ENCODE data around the gene CCDC74A.
"Not testable (repeated sequence)": the region's sequence is repeated elsewhere in the genome, so short reads cannot be mapped to it uniquely, and the experiment has no call there.

CCDC74A gene

DNA sequence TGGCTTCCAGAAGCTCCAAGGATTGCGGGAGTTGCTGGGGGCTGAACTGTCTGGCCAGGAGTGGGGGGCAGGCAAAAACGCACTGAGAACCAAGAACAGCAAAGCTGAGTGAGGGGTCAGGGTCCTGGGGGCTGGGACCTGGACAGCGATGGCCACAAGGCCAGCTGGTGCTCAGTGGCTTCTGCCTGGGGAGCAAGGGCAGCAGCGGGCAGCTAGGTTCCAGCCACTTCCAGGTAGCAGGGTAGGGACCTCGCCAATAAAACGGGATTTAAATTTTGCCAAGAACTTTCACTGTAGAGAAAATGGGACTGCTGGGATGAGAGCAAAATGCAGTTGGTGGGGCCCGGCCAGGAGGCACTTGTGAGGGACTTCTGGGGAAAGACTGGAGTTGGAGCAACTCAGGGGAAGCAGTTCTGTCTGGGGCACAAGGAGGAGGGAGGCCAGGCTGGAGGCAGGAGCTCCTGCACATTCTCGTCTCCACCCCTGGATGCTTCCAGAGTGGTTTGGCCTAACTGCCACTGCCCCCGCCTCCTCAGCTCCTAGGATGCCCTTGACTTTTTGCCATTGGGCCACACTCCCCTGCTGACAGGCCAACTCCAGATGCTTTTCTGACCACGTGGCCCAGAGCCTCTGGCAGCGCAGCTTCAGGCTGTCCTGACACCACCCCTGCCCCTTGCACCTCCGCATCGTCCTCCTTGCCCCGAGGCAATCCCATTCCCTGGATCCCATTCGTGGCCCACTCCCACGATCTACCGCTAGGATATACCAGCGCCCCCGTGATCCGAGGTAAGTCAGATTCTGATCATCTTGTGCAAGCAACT is 5.5 kb upstream of the CCDC74A start:
- Histone ChIP-seq H3K4me2 (ENCODE audit: low read depth, low read length, poor library complexity, severe bottlenecking) (no peak overlapping the region), H3K27me3 (ENCODE audit: insufficient read depth, low read length, poor library complexity, severe bottlenecking) (no peaks in the 10 kb centered on the region), H3K4me3 (ENCODE audit: low read length, poor library complexity, severe bottlenecking) (no peak overlapping the region), H2AFZ (ENCODE audit: low read length) (no peak overlapping the region), H3K9me3 (ENCODE audit: insufficient read depth, low read depth, low read length) (no peaks in the 10 kb centered on the region), H3K36me3 (ENCODE audit: insufficient read depth, low read length) (peaks cover 17% of the 10 kb centered on the region; the same call in 1 of the 2 replicates), H3K79me2 (ENCODE audit: insufficient read depth, low read length) (no peaks in the 10 kb centered on the region), H3K9ac (ENCODE audit: low read depth, low read length, poor library complexity, severe bottlenecking) (no peak overlapping the region), H3F3A (ENCODE audit: low read depth) (no peaks in the 10 kb centered on the region), H3K4me1 (ENCODE audit: insufficient read depth, low read length, poor library complexity, severe bottlenecking) (peaks cover 1% of the 10 kb centered on the region), H4K20me1 (ENCODE audit: insufficient read depth, low read length, poor library complexity, severe bottlenecking) (no peaks in the 10 kb centered on the region), H3K9me2 (replicated peaks; ENCODE audit: low read depth, low read length) (no peaks in the 10 kb centered on the region)
- TF ChIP-seq CTCF (conservative IDR thresholded peaks at IDR 0.05; ENCODE audit: low read length), result no peak

DNA sequence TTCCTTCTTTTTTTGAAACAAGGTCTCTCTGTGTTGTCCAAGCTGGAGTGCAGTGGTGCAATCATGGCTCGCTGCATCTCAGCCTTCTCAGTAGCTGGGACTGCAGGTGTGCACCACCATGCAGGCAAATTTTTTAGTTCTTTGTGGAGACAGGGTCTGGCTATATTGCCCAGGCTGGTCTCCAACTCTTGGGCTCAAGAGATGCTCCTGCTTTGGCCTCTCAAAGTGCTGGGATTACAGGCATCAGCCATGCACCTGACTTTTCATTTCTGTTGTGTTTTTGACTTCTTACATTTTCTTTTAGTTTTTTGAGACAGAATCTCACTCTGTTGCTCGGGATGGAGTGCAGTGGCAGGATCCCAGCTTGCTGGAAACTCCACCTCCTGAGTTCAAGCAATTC is 2.4 kb upstream of the CCDC74A start:
- H3K36me3 ChIP-seq (ENCODE audit: insufficient read depth, low read length); H3K27me3 ChIP-seq (ENCODE audit: insufficient read depth, low read length, poor library complexity, severe bottlenecking); H3F3A ChIP-seq (ENCODE audit: low read depth); H3K4me2 ChIP-seq (ENCODE audit: low read depth, low read length, poor library complexity, severe bottlenecking); H3K4me3 ChIP-seq (ENCODE audit: low read length, poor library complexity, severe bottlenecking); H3K4me1 ChIP-seq (ENCODE audit: insufficient read depth, low read length, poor library complexity, severe bottlenecking); H2AFZ ChIP-seq (ENCODE audit: low read length); H3K79me2 ChIP-seq (ENCODE audit: insufficient read depth, low read length); H3K9me2 ChIP-seq (replicated peaks; ENCODE audit: low read depth, low read length); H3K9ac ChIP-seq (ENCODE audit: low read depth, low read length, poor library complexity, severe bottlenecking); H4K20me1 ChIP-seq (ENCODE audit: insufficient read depth, low read length, poor library complexity, severe bottlenecking); H3K9me3 ChIP-seq (ENCODE audit: insufficient read depth, low read depth, low read length): not testable (repeated sequence)

- not testable (repeated sequence) for H3K79me2 ChIP-seq (ENCODE audit: insufficient read depth, low read length); H2AFZ ChIP-seq (ENCODE audit: low read length); H3K4me1 ChIP-seq (ENCODE audit: insufficient read depth, low read length, poor library complexity, severe bottlenecking); H3K9ac ChIP-seq (ENCODE audit: low read depth, low read length, poor library complexity, severe bottlenecking); H3K9me3 ChIP-seq (ENCODE audit: insufficient read depth, low read depth, low read length); H4K20me1 ChIP-seq (ENCODE audit: insufficient read depth, low read length, poor library complexity, severe bottlenecking); H3K9me2 ChIP-seq (replicated peaks; ENCODE audit: low read depth, low read length); H3K27me3 ChIP-seq (ENCODE audit: insufficient read depth, low read length, poor library complexity, severe bottlenecking); H3F3A ChIP-seq (ENCODE audit: low read depth); H3K4me2 ChIP-seq (ENCODE audit: low read depth, low read length, poor library complexity, severe bottlenecking); H3K36me3 ChIP-seq (ENCODE audit: insufficient read depth, low read length); H3K4me3 ChIP-seq (ENCODE audit: low read length, poor library complexity, severe bottlenecking)
Measured at GRCh38 chr2:131528981-131529863, 1.5 kb downstream of the CCDC74A start.

- not testable (repeated sequence) for H3K79me2 ChIP-seq (ENCODE audit: insufficient read depth, low read length)
Measured at GRCh38 chr2:131529864-131530445, 2.3 kb downstream of the CCDC74A start.

More at GRCh38 chr2:131529864-131530445, 2.3 kb downstream of the CCDC74A start:
- H3K27me3 ChIP-seq (ENCODE audit: insufficient read depth, low read length, poor library complexity, severe bottlenecking); H4K20me1 ChIP-seq (ENCODE audit: insufficient read depth, low read length, poor library complexity, severe bottlenecking); H2AFZ ChIP-seq (ENCODE audit: low read length); H3K4me2 ChIP-seq (ENCODE audit: low read depth, low read length, poor library complexity, severe bottlenecking); H3F3A ChIP-seq (ENCODE audit: low read depth); H3K9ac ChIP-seq (ENCODE audit: low read depth, low read length, poor library complexity, severe bottlenecking); H3K4me3 ChIP-seq (ENCODE audit: low read length, poor library complexity, severe bottlenecking); H3K4me1 ChIP-seq (ENCODE audit: insufficient read depth, low read length, poor library complexity, severe bottlenecking); H3K9me3 ChIP-seq (ENCODE audit: insufficient read depth, low read depth, low read length); H3K9me2 ChIP-seq (replicated peaks; ENCODE audit: low read depth, low read length); H3K36me3 ChIP-seq (ENCODE audit: insufficient read depth, low read length): not testable (repeated sequence)
